Measurements from ENCODE around the gene ADCYAP1. TPM values are rescaled to one million over a fixed set of nuclear protein-coding genes. Genes with fewer than 3 reads are reported as not detected.
"Not testable (repeated sequence)": the region's sequence is repeated elsewhere in the genome, so short reads cannot be mapped to it uniquely, and the experiment has no call there.

The ADCYAP1 gene
- 0.47 and 0.83 TPM in 2 replicates for total RNA-seq (2014; rRNA removed; shearing (Covaris generic))

DNA sequence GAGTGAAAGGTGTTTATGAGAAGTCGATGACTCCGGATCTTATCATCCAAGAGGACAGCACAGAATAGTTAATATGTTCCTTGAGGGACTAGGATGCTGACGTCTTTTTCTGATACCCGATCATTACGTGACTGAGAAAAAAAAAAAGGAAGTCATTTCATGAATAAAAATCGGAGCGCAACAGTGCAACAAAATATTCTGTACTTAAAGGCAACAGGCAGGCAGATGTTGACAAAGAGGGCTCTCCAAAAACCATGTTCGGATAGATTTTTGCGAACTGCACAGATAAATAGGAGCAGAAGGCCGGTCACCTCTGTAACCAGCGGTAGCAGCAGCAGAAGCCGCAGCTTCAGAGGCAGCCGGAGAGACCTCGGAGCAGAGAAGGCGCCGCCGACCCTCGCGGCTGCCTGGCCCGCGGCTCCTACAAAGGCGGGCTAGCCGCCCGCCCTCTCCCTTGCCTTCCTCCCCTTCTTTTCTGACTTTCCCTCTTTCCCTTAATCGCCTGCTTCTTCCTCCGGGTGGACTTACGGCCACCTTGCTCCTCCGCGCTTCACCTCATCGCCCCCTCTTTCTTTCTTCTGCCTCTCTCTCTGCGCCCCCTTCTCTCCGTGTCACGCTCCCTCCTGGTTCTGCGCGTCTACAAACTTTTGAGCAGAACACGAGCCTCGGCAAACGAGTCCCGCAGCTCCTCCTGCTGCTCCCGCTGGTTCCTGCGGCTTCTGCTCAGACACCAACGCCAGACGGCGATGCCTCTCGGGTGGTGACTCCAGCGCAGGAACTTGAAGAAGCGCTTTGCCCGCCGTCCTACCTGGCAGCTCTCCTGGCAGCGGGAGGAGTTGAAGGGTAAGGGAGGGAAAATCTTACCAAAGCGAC is at the start of gene ADCYAP1:
TSS of gene ADCYAP1 (plus strand) at position 654 of the 873 bp plus-strand sequence. CDS start 516 bp downstream, outside the sequence.
- no peak for DNase-seq (ENCODE audit: low spot score)

DNA sequence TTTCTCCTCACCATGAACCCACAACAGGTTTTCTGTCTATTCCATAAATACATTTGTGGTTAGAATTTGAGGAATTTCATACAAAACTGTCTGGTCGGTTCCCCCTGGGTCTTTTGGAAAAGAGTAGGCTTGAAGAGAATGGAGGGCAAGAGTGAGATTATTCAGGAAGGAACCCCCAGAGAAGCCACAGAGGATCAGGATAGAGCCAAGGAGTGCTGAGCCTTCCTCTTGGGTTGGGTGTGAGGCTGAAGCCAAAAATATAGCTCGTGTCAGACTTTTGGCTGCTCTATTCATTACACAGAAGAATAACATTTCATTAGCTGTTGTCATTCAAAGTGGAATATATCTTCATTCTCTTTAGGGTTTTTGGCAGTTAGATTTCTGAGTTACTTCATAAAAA is 46.7 kb upstream of the ADCYAP1 start:
- DNase-seq (ENCODE audit: low spot score): no peak

DNA sequence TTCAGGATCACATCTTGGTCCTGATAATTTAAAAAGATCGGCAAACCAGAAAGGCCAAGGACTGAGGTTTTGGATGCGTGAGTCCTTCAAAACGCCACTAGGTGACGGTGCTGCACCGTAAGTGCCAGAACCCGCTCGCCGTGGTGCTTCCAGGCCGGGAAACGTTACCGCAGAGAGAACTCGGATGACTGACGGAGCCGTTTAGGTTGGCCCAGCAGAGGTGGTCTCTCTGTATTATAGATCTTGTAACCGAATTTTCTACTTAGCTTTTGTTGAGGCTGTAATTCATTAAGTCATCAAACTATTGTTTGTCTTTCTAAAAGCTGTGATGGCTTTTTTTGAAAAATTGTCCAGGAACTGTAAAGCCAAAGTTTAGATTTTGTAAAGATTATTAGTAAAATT is 39.8 kb upstream of the ADCYAP1 start:
- peak; percentile 81 for DNase-seq (ENCODE audit: low spot score)

DNA sequence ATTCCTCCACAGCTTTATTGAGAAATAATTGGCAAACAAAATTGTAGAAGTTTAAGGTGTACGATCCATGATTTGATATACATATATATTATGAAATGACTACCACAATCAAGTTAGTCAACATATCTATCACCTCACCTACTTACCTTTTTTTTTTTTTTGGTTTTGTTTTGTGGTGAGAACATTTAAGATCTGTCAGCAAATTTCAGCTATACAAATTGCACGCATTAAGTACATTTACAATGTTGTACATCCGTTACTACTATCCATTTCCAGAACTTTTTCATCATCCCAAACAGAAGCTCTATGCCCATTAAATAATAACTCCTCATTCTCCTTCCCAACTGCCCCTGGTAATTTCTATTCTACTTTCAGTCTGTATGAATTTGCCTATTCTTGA is 37.4 kb upstream of the ADCYAP1 start:
- DNase-seq (ENCODE audit: low spot score): no peak

DNA sequence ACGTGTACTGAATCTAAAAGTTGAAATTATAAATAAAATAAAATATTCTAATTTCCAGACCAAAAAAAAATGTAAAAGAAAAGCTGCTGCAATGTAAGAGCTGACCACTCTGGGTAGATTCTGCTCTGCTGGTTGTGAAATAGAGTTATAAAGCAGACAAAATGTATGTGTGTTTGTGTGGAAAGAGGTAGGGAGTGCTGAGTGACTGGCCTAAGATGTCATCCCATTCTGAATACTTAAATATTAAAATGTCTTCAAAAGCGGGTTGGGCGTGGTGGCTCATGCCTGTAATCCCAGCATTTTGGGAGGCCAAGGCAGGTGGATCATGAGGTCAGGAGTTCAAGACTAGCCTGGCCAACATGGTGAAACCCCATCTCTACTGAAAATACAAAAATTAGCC is 31.2 kb upstream of the ADCYAP1 start:
- DNase-seq (ENCODE audit: low spot score): not testable (repeated sequence)

DNA sequence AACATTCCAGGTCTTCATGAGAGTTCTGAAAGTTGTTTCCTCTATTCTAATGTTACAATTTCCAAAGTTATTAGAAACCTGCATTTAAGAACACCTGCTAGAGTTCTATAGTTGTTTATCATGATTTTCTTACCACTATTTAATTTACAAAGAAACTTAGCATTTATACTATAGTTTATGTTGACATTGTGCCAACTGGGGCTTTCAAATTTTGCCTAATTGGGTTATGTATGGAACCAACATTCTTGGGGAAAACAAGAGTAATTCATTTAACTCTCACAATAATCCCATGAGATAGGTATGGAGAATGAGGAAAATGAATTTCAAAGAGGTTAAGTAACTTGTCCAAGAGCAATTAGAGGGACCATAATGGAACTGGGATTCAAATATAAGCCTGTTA is 28.8 kb upstream of the ADCYAP1 start:
- no peak for DNase-seq (ENCODE audit: low spot score)

DNA sequence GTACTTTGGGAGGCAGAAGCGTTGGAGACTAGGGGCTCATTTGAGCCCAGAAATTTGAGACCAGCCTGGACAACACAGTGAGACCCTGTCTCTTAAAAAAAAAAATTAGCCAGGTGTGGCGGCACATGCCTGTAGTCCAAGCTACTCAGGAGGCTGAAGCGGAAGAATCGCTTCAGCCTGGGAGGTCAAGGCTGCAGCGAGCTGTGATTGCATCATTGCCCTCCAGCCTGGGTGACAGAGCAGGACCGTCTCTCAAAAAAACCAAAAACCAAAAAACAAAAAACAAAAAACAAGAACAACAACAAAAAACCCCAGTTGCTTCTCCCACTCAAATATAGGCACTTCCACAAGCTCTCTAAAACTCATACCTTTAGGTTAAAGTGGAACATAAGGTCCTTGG is 27.4 kb upstream of the ADCYAP1 start:
- no peak for DNase-seq (ENCODE audit: low spot score)

DNA sequence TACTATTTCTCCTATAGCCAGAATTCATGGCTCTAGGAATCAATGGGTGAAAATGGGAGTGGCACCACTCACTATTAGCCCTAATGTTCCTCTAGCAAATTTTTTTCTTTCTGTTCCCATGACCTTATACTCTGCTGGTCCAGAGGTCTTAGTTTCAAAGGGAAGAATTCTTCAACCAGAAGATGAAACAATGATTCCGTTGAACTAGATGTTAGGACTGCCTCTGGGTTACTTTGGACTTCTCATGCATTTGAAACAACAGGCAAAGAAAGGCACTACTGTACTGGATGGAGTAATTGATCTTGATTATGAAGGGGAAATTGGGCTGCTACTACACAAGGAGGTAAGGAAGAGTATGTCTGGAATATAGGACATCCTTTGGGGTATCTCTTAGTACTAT is 18.6 kb upstream of the ADCYAP1 start:
- no peak for DNase-seq (ENCODE audit: low spot score)

DNA sequence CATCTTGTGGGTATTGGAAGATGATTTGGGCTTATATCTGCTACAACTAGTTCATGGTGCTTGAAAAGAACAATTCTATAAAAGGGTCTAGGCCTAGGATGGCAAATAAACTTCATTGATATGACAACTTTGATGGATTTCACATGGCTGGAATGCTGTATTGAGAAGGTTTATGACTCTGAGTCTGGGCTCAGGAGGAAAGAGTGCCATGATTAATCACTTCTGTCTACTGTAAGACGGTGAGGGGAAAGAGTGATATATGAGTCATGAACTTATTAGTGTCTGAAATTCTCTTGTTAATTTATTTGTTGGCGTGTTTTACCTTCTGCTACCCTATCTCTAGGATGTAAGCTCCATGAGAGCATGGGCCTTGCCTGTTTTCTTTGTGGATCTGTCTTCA is 17.0 kb upstream of the ADCYAP1 start:
- no peak for DNase-seq (ENCODE audit: low spot score)

DNA sequence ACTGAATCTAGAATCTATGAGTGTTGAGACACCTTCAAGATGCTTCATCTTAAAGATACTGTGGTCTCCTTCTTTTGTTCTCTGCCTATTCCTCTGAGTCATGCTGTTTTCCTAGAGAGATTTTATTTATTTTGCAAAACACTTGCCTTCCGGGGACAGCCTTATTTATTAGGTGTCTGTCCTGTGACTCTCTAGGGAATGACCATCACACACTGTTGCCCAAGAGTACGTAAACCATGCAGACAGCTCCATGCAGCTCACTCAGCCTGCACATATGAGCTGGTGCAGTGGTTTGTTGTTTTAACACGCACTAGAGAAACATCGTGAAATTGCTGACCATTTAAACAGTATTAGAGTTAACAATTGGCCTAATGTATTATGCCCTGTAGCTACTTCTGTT is 12.4 kb upstream of the ADCYAP1 start:
- DNase-seq (ENCODE audit: low spot score): no peak

DNA sequence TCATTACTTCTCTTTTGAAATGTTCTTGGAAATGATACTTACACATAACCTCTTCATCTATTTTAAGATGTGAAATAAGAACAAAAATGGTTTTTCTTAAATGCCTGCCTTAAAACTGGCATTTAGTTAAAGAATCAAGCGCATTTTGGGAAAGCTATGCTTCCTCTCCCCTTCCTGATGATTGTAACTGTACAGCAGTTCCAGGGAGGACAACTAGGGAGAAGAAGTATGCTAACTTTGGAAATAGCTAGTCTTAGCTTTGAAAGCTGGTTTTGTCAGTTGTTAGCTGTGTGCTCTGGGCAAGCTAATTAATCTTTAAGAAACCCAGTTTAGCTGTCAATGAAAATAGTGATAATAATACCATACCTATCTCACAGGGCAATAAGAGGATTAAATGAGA is 8.4 kb upstream of the ADCYAP1 start:
- no peak for DNase-seq (ENCODE audit: low spot score)

DNA sequence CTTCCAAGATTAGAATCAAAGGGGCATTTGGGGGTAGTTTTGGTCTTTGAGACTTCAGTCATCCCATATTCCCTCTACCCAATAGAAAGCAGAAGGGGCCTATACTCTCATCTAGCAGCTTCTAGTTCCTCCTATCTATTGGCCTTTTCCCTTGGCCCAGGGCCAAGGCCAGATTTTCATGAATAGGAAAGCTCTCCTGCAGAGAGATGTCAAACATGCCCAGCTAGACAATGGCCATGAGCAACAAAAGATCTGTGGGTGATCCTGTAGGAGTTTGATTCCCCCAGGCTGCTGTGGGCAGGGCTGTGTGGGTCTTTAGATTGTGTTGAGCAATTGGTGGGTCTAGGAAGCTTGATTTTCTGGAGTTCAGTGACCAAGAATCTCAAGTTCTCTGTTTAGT is 2.9 kb upstream of the ADCYAP1 start:
- DNase-seq (ENCODE audit: low spot score): no peak

DNA sequence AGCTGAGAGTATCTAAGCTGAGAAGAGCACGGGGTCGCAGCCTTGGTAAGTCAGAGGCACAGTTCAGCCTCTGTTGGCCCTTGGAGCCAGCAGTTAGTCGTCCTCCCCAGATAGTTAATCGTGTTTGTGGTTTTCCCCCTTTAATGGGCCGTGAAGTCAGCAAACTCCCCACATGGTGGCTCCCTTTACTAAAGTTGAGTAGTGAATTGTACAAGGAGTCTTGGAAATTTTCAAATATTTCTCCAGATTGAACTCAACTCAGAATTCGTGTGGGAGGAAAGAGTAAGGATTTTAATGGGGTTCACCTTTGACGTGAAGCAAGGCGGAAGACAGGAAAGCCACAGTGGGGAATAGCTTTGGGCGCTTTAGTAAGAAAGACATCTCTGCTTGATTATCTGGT is 2.4 kb upstream of the ADCYAP1 start:
- peak; percentile 17 for DNase-seq (ENCODE audit: low spot score)

DNA sequence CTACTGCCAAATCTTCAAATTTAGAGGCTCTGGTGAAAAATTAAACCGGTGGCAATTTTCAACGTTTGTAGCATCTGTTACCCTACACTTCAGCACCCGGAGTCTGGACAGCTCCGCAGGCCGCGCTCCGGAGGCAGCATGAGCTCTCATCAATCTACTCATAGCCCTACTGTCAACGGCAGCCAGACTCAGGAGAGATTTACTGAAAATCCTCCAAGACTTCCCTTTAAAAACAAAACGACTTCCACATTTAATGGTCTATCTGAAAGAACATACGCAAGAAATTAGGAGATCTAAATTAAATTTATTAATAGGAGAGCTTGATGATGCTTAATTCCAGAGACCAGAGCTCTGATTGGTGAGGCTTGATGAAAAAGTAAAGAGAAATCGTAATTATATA is 970 bp upstream of the ADCYAP1 start:
- no peak for DNase-seq (ENCODE audit: low spot score)

DNA sequence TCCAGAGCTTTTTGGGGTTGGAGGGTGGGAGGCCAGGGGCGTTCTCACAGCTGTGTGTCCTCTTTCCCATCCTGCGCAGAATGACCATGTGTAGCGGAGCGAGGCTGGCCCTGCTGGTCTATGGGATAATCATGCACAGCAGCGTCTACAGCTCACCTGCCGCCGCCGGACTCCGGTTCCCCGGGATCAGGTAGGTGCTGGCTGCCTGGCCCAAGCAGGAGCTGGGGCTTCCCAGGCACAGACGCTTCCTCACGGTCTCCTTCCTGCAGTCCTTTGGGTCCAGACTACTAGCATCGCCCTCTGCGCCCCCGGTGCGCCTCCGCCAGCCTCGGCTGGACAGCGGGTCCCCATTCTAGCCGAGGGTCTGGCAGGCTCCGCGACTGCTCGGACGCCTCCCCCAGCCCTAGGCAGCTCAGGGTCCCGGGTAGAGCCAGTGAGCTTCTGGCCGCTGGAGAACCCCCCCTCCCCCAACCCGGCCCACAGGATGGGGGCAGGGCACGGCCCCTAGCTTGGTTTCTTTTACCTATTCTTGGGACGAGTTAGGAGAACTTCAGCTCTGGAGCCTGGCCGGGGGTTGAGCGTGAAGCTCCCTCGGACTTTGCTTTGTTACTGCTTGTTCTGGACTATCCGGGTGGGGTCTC is 756 bp downstream of the ADCYAP1 start:
- DNase-seq (ENCODE audit: low spot score): no peak

DNA sequence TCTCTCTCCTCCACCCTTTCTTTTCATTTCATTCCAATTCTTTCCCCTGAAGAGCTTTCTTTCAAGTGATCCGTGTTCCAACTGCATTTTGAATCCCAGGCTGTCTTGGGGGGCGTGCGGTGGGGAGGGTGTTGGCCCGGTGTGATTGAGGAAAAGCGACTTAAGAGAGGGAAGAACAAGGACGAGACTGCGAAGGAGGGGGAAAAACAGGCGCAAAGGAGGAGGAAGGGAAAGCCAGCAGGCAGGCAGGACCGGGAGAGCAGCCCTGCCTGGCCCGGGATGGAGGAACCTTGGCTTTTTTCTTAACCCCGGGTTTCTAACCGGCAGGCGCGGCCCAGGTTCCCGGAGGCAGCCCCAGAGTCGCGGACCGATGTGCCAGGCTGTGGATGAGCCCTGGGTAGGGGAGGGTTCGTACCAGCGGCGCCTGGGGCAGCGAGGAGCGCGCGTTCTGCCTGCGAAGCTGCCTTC is 1.3 kb downstream of the ADCYAP1 start:
- DNase-seq (ENCODE audit: low spot score): no peak

DNA sequence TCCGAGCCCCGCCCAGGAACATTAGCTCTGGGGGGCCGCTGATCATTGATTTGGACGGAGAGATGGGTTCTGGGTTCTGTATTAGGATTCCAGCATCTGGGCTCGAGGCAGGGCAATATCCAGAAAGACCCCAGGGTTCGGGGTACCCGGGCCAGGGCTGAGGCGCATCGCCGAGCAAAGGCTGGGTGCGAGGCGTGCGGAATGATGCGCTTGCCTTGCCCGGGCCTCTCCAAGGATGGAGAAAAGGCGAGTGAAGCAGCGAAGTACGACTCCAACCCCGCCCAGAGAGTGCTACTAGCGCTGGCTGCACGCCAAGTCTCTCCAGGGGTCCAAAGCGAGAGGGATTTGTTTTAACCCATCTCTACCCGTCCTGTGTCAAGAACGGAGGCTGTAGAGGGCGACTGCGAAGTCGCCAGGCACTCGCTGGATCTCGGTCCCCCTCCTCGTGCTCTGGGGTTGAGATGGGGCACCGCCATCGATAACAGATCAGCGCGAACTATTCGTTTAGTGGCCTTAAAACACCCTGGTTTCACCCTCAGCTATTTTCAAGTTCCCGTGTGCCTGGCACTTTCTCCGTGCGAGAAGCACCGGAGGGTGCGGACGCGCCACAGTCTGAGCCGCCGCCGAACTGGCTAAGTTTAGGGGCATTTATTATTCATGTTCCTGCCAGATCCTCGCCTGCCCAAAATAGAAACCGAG is 1.9 kb downstream of the ADCYAP1 start:
- no peak for DNase-seq (ENCODE audit: low spot score)

DNA sequence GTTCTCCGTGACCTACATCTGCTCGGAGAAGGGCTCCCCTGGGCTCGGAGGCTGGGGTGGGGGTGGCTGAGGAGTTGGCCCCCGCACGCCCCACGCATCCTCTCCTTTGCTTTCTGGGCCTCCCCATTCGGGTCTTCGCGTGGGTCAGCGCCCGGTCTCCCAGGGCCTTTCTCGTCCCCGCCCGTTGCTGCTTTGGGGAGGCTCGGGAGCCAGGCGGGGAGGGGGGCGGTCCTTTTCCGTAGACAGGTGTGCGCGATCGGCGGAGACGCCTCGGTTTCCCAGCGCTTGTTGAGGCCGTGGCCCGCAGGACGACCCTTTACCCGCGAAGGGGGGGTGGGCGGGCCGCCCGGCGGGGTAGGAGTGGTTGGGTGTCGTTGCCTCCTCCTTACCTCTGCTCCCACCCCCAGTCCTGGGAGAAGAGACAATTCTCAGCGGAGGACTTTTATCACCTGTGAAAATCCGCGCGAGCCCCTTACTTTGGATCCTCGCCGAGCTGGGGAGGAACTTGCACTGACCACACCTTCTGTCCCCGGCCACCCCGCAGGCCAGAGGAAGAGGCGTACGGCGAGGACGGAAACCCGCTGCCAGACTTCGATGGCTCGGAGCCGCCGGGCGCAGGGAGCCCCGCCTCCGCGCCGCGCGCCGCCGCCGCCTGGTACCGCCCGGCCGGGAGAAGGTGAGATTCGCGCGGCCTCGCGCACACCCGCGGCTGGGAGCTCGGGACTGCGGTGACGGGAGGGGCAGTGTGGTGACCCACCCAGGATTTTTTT is 2.6 kb downstream of the ADCYAP1 start:
- no peak for DNase-seq (ENCODE audit: low spot score)

DNA sequence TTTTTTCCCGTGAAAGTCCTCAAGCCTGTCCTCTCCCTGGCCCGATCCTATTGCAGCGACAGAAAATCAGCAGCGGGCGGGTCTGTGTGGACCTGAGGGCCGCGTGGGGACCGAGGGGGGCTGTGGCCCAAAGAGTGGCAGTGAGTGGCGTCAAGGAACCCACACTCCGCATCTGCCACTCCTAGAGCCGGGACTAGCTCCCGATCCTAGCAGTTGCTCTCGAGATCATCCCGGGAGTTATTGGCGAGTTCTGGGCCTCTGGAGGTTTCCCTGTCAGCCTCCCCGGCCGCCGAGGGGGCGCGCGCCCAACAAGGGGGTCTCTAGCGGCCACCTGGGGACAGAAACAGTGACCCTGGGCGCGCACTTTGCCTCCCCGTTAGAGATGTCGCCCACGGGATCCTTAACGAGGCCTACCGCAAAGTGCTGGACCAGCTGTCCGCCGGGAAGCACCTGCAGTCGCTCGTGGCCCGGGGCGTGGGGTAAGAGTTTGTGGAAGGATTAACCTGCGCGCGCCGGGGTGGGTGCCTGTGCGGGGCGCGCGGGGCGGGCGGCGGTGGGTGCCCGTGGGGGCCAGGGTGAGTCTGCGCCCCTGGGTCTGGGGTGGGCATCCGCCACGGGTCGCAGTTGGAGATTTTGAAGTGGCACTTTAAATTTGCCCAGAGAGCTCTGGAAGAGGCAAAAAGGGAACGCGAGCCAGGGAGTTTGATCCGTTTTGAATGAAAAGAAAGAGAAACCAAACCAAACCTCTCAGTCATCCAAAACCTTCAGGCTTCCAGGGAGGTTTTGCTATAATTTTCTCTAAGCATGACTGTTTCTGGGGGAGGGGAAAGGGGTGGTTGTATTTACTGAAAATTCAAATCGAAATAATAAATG is 3.5 kb downstream of the ADCYAP1 start:
- DNase-seq (ENCODE audit: low spot score): no peak

DNA sequence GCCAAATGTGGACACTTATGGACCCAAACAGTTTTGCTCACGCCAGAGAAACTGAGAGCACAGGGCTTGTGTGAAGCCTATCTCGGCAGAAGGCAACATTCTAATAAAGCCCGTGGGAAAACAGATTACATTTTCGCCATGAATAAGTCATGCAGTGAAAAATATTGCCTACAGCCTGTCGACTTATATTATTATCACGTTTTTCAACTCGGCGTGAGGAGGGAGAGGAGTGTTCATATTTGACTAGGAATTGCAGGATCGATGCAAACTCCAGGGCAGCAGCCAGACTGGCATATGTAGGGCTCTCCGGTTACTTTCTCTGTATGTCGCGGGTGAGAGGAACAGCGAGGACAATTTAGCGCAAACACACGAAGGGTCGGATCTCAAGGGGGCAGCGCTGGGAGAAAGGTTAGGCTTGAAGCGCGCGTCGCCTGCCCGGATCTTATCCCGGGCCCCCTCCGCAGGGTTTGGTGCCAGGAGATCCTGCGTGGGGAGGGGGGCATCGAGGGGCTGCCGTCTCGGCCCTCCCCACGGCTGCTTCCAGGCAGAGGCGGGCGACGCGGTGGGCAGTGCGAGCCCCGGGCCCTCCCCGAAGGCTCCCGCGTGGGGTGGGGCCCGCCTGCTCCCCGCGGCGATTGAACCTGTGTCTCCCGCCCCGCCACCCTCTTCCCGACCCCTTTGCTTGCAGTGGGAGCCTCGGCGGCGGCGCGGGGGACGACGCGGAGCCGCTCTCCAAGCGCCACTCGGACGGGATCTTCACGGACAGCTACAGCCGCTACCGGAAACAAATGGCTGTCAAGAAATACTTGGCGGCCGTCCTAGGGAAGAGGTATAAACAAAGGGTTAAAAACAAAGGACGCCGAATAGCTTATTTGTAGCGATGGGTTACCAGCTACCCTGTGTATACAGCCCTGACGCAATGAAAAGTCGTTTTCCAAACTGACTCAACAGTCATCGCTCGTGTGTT is 4.4 kb downstream of the ADCYAP1 start:
- DNase-seq (ENCODE audit: low spot score): no peak

All from H4 (cell line).